Measurements from ENCODE around the gene GNB3. TPM values are rescaled to one million over a fixed set of nuclear protein-coding genes. Genes with fewer than 3 reads are reported as not detected.

GNB3 gene
- total and polyA plus RNA-seq, 4 donors, result under 0.01 to 0.12 TPM; not detected in 2

GRCh38 chr12:6837370-6838060 is 3.2 kb upstream of the GNB3 start:
- no peaks in the 10 kb centered on the region for H3K27me3 ChIP-seq (ENCODE audit: control insufficient read depth in 4 of 4, insufficient read depth in 4 of 4, low read length in 3 of 4)
- no peak overlapping the region for H3K4me3 ChIP-seq (ENCODE audit: low read depth in 1 of 3, low read length in 3 of 3)
- H3K4me1 ChIP-seq (ENCODE audit: control insufficient read depth in 4 of 4, insufficient read depth in 4 of 4, low read length in 3 of 4), result peaks cover 0 to 3% (median under 1%) of the 10 kb centered on the region in 4 donors
- no peak overlapping the region for H3K27ac ChIP-seq (ENCODE audit: low read depth in 1 of 2, low read length in 2 of 2)
- TF ChIP-seq CTCF (IDR thresholded peaks at IDR 0.05; ENCODE audit: low read depth, low read length, missing input control), result no peak
- no peak for TF ChIP-seq HNF4A (conservative IDR thresholded peaks at IDR 0.05)
- TF ChIP-seq GABPA (IDR thresholded peaks at IDR 0.05 in 1 of 2, conservative IDR thresholded peaks at IDR 0.05 in 1 of 2), result no peak
- no peak for TF ChIP-seq YY1 (IDR thresholded peaks at IDR 0.05)
- WGBS, result 93% methylated on average over 26 of the region's 26 CpGs
- H3K36me3 ChIP-seq (ENCODE audit: control insufficient read depth in 4 of 4, insufficient read depth in 3 of 4, low read depth in 1 of 4, low read length in 3 of 4), result peaks cover 0 to 2% (median 0%) of the 10 kb centered on the region in 4 donors
- no peaks in the 10 kb centered on the region for H3K9me3 ChIP-seq (ENCODE audit: control insufficient read depth in 4 of 4, low read length in 3 of 4)
- no peak overlapping the region for H3K9ac ChIP-seq (ENCODE audit: low read depth in 1 of 2, low read length in 2 of 2)
- no peak for DNase-seq (ENCODE audit: low spot score)

- 92% methylated on average over 16 of the region's 16 CpGs for whole genome bisulfite sequencing
- Histone ChIP-seq H3K36me3 (ENCODE audit: control insufficient read depth in 4 of 4, insufficient read depth in 3 of 4, low read depth in 1 of 4, low read length in 3 of 4) (peaks cover 0 to 2% (median 0%) of the 10 kb centered on the region in 4 donors), H3K9ac (ENCODE audit: low read depth in 1 of 2, low read length in 2 of 2) (no peak overlapping the region)
Measured at GRCh38 chr12:6838854-6839253, 1.9 kb upstream of the GNB3 start.

More at GRCh38 chr12:6838854-6839253, 1.9 kb upstream of the GNB3 start:
- no peak for TF ChIP-seq EGR1 (IDR thresholded peaks at IDR 0.05; ENCODE audit: low read depth in 2 of 2)
- no peak for TF ChIP-seq SP1 (IDR thresholded peaks at IDR 0.05)
- no peak for TF ChIP-seq ATF3 (IDR thresholded peaks at IDR 0.05)
- TF ChIP-seq FOXA2 (IDR thresholded peaks at IDR 0.05), result no peak
- no peak for TF ChIP-seq NR2F2 (IDR thresholded peaks at IDR 0.05)
- no peak for TF ChIP-seq REST (IDR thresholded peaks at IDR 0.05)
- no peak for TF ChIP-seq RXRA (IDR thresholded peaks at IDR 0.05)
- no peak for TF ChIP-seq MAX (IDR thresholded peaks at IDR 0.05)
- no peak for TF ChIP-seq HNF4G (IDR thresholded peaks at IDR 0.05)
- TF ChIP-seq HNF4A (conservative IDR thresholded peaks at IDR 0.05), result no peak
- no peak for TF ChIP-seq ZBTB33 (IDR thresholded peaks at IDR 0.05)
- no peak overlapping the region for H3K27ac ChIP-seq (ENCODE audit: low read depth in 1 of 2, low read length in 2 of 2)
- peaks cover 0 to 3% (median under 1%) of the 10 kb centered on the region in 4 donors for H3K4me1 ChIP-seq (ENCODE audit: control insufficient read depth in 4 of 4, insufficient read depth in 4 of 4, low read length in 3 of 4)
- no peak for DNase-seq (ENCODE audit: low spot score)
- no peak overlapping the region for H3K4me3 ChIP-seq (ENCODE audit: low read depth in 1 of 3, low read length in 3 of 3)
- no peaks in the 10 kb centered on the region for H3K9me3 ChIP-seq (ENCODE audit: control insufficient read depth in 4 of 4, low read length in 3 of 4)
- H3K27me3 ChIP-seq (ENCODE audit: control insufficient read depth in 4 of 4, insufficient read depth in 4 of 4, low read length in 3 of 4), result no peaks in the 10 kb centered on the region
